Testis (tissue), 3 donors: ENCODE measurements around the gene RAMP3. TPM values are rescaled to one million over a fixed set of nuclear protein-coding genes. Genes with fewer than 3 reads are reported as not detected.

ENCODE experiments used
- DNase-seq: peaks from one replicate; pipeline ENCODE4 v3.0.0-alpha.2; 2019
- H3K27ac ChIP-seq, 2 donors: fragments of 200-600 bp; sonication (generic); one replicate each; pipeline ENCODE4 v1.5.1; 2019
- H3K27me3 ChIP-seq: fragments of 200-600 bp; sonication (generic); one replicate; pipeline ENCODE4 v1.5.1; 2019
- H3K36me3 ChIP-seq: fragments of 200-600 bp; sonication (generic); one replicate; pipeline ENCODE4 v1.5.1; 2017; ENCODE audit warnings: low read depth; ENCODE audit errors: missing control alignments
- H3K4me1 ChIP-seq: fragments of 200-600 bp; sonication (generic); one replicate; pipeline ENCODE4 v1.5.1; 2019
- H3K4me3 ChIP-seq, 2 donors: fragments of 200-600 bp; sonication (generic); one replicate each; pipeline ENCODE4 v1.5.1; 2017 to 2019
- H3K9me3 ChIP-seq: fragments of 200-600 bp; sonication (generic); one replicate; pipeline ENCODE4 v1.5.1; 2017
- CTCF ChIP-seq, 3 experiments: fragments of 450-650 bp in 2 of 3; fragments of 200-600 bp in 1 of 3; sonication (generic) in 1 of 3; IDR thresholded peaks; one replicate each; pipeline ENCODE4 v1.5.1; 2016 to 2019; ENCODE audit warnings: antibody characterized with exemption in 3 of 3, mild to moderate bottlenecking in 2 of 3, moderate library complexity in 1 of 3
- POLR2A ChIP-seq: fragments of 450-650 bp; IDR thresholded peaks from one replicate; pipeline ENCODE4 v1.6.1; 2017; ENCODE audit warnings: antibody characterized with exemption, mild to moderate bottlenecking, moderate library complexity
- WGBS, 2 donors: methylation state at CpG; one replicate each; pipeline ENCODE4 v1.1.5; 2018; 5-methylcytosine and 5-hydroxymethylcytosine counted together
- intact Hi-C: fragments of 100-400 bp; cut with DNase I; formaldehyde crosslinking; loops from one replicate; pipeline ENCODE4 v1.15.1; 2023; ENCODE audit warnings: low total_unique reads
- polyA plus RNA-seq: library from polyadenylated mRNA; stranded (reverse); fragments of 350-450 nt; fragmentation: Illumina TruSeq; extraction: RNeasy Lipid Tissue Mini Kit (QIAGEN cat#74804); gene quantifications from one replicate; pipeline ENCODE4 v1.2.3, GENCODE V29; 2014; ENCODE audit warnings: low read depth, low replicate concordance; ENCODE audit not compliant: insufficient read depth
- total RNA-seq, 2 donors: library from RNA; depleted of rRNA; stranded (reverse); fragments of >200 nt; gene quantifications; one replicate each; pipeline ENCODE4 v1.2.3, GENCODE V29; 2016

Gene RAMP3
- total and polyA plus RNA-seq, 3 donors from 2014 or later: 9.1 to 23.8 (median 17.0) TPM

- Histone ChIP-seq H3K4me3 (no peak overlapping the region), H3K9me3 (no peaks in the 10 kb centered on the region), H3K27ac (no peak overlapping the region), H3K27me3 (no peaks in the 10 kb centered on the region), H3K36me3 (no peaks in the 10 kb centered on the region), H3K4me1 (no peaks in the 10 kb centered on the region)
- WGBS, 2 donors: 85 to 88% methylated on average over 3 of the region's 3 CpGs
- TF ChIP-seq POLR2A (no peak), CTCF (IDR thresholded peaks at IDR 0.05) (no peak)
- intact Hi-C loops: no loop called here
- no peak for DNase-seq
Observed at GRCh38 chr7:45119550-45119949, 38.0 kb upstream of the RAMP3 start.

GRCh38 chr7:45122975-45123860 lies 34.4 kb upstream of the RAMP3 start:
- 79 to 84% methylated on average over 12 to 16 of the region's 16 CpGs for WGBS, 2 donors
- H3K9me3 ChIP-seq: no peaks in the 10 kb centered on the region
- H3K36me3 ChIP-seq: no peaks in the 10 kb centered on the region
- H3K4me1 ChIP-seq: no peaks in the 10 kb centered on the region
- no peaks in the 10 kb centered on the region for H3K27me3 ChIP-seq
- no peak for TF ChIP-seq POLR2A
- TF ChIP-seq CTCF (IDR thresholded peaks at IDR 0.05): no peak
- no peak for DNase-seq
- H3K4me3 ChIP-seq: no peak overlapping the region
- no peak overlapping the region for H3K27ac ChIP-seq
- intact Hi-C loops: no loop called here

- TF ChIP-seq POLR2A (no peak), CTCF (IDR thresholded peaks at IDR 0.05) (no peak)
- WGBS, 2 donors: 85 to 90% methylated on average over 2 to 12 of the region's 12 CpGs
- no peak overlapping the region for H3K4me3 ChIP-seq
- no peaks in the 10 kb centered on the region for H3K9me3 ChIP-seq
- H3K36me3 ChIP-seq: no peaks in the 10 kb centered on the region
- H3K27me3 ChIP-seq: no peaks in the 10 kb centered on the region
- no peaks in the 10 kb centered on the region for H3K4me1 ChIP-seq
- intact Hi-C loops: no loop called here
- H3K27ac ChIP-seq: no peak overlapping the region
- DNase-seq: no peak
Observed at GRCh38 chr7:45123913-45124710, 33.5 kb upstream of the RAMP3 start.

- H3K27ac ChIP-seq: no peak overlapping the region
- H3K9me3 ChIP-seq: no peaks in the 10 kb centered on the region
- H3K27me3 ChIP-seq: no peaks in the 10 kb centered on the region
- TF ChIP-seq POLR2A: no peak
- WGBS, 2 donors: 86 to 90% methylated on average over 11 of the region's 11 CpGs
- no peaks in the 10 kb centered on the region for H3K4me1 ChIP-seq
- intact Hi-C loops: no loop called here
- H3K36me3 ChIP-seq: no peaks in the 10 kb centered on the region
- H3K4me3 ChIP-seq: no peak overlapping the region
- DNase-seq: no peak
Observed at GRCh38 chr7:45125193-45125904, 32.2 kb upstream of the RAMP3 start.

- H3K27me3 ChIP-seq: no peaks in the 10 kb centered on the region
- no peak overlapping the region for H3K4me3 ChIP-seq
- 85 to 88% methylated on average over 1 to 6 of the region's 6 CpGs for WGBS, 2 donors
- no peaks in the 10 kb centered on the region for H3K9me3 ChIP-seq
- H3K36me3 ChIP-seq: no peaks in the 10 kb centered on the region
- TF ChIP-seq CTCF (IDR thresholded peaks at IDR 0.05) (no peak), POLR2A (no peak)
- DNase-seq: no peak
- no peaks in the 10 kb centered on the region for H3K4me1 ChIP-seq
- no peak overlapping the region for H3K27ac ChIP-seq
- intact Hi-C loops: no loop called here
Observed at GRCh38 chr7:45126201-45126600, 31.4 kb upstream of the RAMP3 start.
